Nephron (organoid): Measurements from ENCODE around the gene ALG3.

Experiments
- H3K27ac Mint-ChIP-seq, 3 experiments: 2 replicates each; pipeline ENCODE4 v1.8.0; 2020; ENCODE audit warnings: mixed read lengths in 3 of 3, mild to moderate bottlenecking in 2 of 3, moderate library complexity in 1 of 3
- H3K27me3 Mint-ChIP-seq: 2 replicates; pipeline ENCODE4 v1.8.0; 2021; ENCODE audit warnings: low read depth, mild to moderate bottlenecking, moderate library complexity, mixed read lengths
- H3K36me3 Mint-ChIP-seq: 2 replicates; pipeline ENCODE4 v1.8.0; 2020; ENCODE audit warnings: low read depth, mixed read lengths
- H3K4me1 Mint-ChIP-seq: 2 replicates; pipeline ENCODE4 v1.8.0; 2020; ENCODE audit warnings: mixed read lengths
- H3K4me3 Mint-ChIP-seq, 3 experiments: 2 replicates each; pipeline ENCODE4 v1.8.0; 2020; ENCODE audit warnings: mild to moderate bottlenecking in 3 of 3, mixed read lengths in 3 of 3, moderate library complexity in 2 of 3
- H3K9me3 Mint-ChIP-seq: 2 replicates; pipeline ENCODE4 v1.8.0; 2020; ENCODE audit warnings: mixed read lengths
- TF ChIP-seq, protein P1 (sequence below), 3 experiments: fragments of 200-600 bp; sonication (generic); IDR thresholded peaks; one replicate each; pipeline ENCODE4 v1.5.0; 2021; ENCODE audit warnings: antibody characterized with exemption in 3 of 3; ENCODE audit not compliant: unreplicated experiment in 3 of 3

ALG3 gene

DNA sequence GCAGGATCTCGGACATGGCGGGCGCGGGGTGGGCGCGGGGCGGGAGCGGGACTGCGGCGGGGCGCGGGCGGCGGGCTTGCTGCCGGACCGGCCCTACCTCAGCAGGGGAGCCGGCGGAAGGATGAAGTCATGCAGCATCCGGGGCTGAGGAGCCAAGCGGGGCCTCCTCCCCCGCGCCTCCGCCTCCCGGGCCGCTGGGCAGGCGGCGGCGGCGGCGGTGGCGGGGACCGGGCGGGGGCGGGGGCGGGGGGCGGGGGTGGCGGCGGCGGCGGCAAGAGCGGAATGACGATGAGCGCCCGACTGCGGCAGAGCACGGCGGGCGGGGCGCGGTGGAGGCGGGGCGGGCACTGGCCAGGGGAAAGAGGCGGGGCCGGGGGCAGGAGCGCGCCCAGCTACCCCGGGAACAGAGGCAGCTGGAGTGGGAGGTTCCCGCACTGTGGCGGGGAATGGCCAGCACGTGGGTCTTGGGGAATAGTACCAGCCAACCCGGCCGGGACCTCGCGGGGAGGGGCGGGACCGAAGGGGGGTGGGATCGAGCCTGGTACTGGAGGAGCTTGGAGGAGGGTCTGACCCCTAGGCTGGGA lies 12.6 kb upstream of the ALG3 start, which contains the start of gene CAMK2N2:
CAMK2N2 (minus strand) TSS at position 284 of the 584 bp plus-strand sequence; CDS start at position 16, 268 bp downstream.
- Mint-ChIP-seq H3K9me3 (peaks cover 3% of the 10 kb centered on the region), H3K27ac (no peak within 1 kb of the TSS)
- TF ChIP-seq, protein P1, sequence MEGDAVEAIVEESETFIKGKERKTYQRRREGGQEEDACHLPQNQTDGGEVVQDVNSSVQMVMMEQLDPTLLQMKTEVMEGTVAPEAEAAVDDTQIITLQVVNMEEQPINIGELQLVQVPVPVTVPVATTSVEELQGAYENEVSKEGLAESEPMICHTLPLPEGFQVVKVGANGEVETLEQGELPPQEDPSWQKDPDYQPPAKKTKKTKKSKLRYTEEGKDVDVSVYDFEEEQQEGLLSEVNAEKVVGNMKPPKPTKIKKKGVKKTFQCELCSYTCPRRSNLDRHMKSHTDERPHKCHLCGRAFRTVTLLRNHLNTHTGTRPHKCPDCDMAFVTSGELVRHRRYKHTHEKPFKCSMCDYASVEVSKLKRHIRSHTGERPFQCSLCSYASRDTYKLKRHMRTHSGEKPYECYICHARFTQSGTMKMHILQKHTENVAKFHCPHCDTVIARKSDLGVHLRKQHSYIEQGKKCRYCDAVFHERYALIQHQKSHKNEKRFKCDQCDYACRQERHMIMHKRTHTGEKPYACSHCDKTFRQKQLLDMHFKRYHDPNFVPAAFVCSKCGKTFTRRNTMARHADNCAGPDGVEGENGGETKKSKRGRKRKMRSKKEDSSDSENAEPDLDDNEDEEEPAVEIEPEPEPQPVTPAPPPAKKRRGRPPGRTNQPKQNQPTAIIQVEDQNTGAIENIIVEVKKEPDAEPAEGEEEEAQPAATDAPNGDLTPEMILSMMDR (IDR thresholded peaks at IDR 0.05; ENCODE audit: unreplicated experiment in 3 of 3) = no peak

DNA sequence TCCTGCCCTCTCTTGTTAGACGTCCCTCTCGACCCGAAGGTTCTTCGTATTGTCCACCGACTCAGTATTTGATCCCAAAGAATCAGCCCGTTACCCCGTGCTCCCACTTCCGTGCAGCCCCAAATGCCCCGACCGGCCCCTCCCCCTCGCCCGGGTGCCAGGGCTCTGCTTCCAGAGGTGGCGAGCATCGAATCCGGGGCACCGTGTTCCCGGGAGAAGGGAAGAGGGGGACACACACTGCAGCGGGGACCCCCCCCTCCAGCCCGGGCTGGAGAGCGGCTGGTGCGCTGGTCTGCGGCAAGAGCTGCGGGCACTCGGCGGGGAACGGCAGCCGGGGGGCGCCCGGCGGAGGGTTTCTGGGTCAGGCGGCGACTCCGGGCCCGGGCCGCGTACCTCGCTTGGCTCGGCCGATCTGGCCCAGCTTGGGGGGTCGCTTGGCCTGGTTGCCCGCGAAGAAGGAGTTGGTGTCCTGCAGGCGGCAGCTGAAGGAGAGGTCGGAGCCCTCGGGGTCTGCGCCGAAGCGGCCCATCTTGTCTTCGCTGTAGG lies 12.0 kb upstream of the ALG3 start:
- H3K36me3 Mint-ChIP-seq = peaks cover 3% of the 10 kb centered on the region
- no peak overlapping the region for H3K27ac Mint-ChIP-seq
- TF ChIP-seq, protein P1 (IDR thresholded peaks at IDR 0.05; ENCODE audit: unreplicated experiment in 3 of 3) = no peak
- H3K4me1 Mint-ChIP-seq = peaks cover 10% of the 10 kb centered on the region
- peak overlapping the region; percentile 77 to 82 (median 82) for H3K4me3 Mint-ChIP-seq
- peaks cover 3% of the 10 kb centered on the region for H3K9me3 Mint-ChIP-seq
- H3K27me3 Mint-ChIP-seq = peaks cover 87% of the 10 kb centered on the region

More for the DNA sequence above, 12.6 kb upstream of the ALG3 start, which contains the start of gene CAMK2N2:
- H3K4me3 Mint-ChIP-seq = peak within 1 kb of the TSS; percentile 82 to 85 (median 82)
- peaks cover 3% of the 10 kb centered on the region for H3K36me3 Mint-ChIP-seq
- peaks cover 90% of the 10 kb centered on the region for H3K27me3 Mint-ChIP-seq
- H3K4me1 Mint-ChIP-seq = peaks cover 10% of the 10 kb centered on the region

DNA sequence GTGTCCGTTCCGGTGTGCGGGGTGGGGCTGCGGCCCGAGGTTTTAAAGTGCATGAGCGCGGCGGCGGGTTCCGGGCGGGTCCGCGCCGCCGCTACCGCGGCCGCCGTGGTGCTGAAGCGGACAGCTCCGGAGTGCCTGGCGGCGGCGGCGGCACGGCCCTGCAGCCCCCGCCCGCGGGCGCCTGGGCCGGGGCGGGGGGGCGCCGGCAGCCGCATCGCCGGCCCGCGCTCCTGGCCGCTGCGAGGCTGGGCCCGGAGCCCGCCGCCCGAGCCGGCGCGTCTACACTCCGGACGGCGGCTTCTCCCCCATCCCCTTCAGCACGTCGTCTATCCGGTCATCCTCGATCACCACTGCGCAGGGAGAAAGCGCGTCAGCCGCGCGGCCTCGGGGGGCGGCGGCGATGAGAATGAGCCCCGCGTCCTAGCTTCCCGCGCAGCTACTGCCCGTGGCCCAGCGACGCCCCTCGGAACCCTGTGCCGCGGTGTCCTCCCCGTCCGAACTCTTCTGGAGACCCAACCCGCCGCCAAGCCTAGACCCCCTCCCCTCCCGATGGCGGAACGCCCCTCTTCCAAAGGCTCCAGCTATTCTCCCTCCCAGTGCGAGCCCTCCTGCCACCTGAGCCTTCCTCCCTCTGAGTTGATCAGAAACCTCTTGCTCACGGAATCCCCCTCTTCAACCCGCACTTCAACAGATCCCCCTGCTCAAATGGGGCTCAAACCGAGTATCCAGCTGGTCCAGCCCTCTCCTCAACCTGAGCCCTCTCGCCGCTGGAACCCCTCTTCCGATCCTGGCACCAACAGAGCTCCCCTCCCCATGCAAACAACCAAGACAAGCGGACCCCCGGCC lies 11.3 kb upstream of the ALG3 start:
- H3K27ac Mint-ChIP-seq = no peak overlapping the region
- peaks cover 3% of the 10 kb centered on the region for H3K9me3 Mint-ChIP-seq
- peaks cover 3% of the 10 kb centered on the region for H3K36me3 Mint-ChIP-seq
- peak overlapping the region; percentile 77 to 82 (median 82) for H3K4me3 Mint-ChIP-seq
- TF ChIP-seq, protein P1 (IDR thresholded peaks at IDR 0.05; ENCODE audit: unreplicated experiment in 3 of 3) = no peak
- H3K27me3 Mint-ChIP-seq = peaks cover 88% of the 10 kb centered on the region
- H3K4me1 Mint-ChIP-seq = peaks cover 10% of the 10 kb centered on the region

DNA sequence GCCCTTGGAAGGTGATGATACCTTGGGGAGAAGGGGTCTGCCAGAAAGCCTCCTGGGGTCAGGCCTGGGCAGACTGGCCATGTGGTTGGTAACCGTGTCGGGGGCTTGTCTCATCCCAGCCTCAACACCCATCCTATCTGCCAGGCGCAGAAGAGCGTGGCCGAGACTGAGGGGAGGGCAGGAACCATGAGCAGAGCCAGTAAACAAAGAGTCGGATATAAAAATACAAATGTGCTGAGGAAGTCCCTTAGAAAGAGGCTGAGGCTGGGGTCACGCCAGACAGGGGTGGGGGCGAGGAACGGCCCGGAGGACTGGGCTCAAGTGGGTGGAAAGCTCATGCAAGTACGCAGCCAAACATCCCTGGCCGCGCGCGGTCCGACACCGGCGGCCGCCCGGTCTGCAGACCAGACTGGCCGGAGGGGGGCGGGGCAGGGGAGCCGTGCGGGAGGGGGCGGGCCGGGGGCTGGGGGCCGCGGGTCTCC lies 10.7 kb upstream of the ALG3 start:
- peaks cover 3% of the 10 kb centered on the region for H3K36me3 Mint-ChIP-seq
- peaks cover 3% of the 10 kb centered on the region for H3K9me3 Mint-ChIP-seq

DNA sequence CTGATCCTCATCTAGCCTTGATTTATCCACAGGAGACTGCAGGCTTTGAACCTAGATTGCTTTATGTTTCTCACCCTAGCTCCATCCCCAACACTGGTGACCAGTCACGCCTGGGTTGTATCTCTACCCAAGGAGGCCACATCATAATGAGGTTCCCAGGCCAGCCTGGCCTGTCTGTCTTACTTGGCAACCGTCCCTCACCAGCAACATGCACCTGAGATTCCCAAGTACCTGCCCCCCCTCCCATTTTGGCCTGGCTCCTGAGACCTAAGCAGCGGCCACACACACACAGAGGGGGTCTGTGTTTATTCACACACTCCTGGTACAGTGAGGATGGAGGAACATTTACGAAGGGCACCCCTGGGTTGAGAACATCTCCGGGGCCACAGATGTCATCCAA lies 10.2 kb upstream of the ALG3 start:
- Mint-ChIP-seq H3K4me3 (peak overlapping the region in 2 of 3 experiments; percentile 31 to 71), H3K27me3 (peaks cover 77% of the 10 kb centered on the region), H3K4me1 (peaks cover 10% of the 10 kb centered on the region), H3K9me3 (peaks cover 3% of the 10 kb centered on the region), H3K36me3 (peaks cover 3% of the 10 kb centered on the region), H3K27ac (no peak overlapping the region)
- TF ChIP-seq, protein P1 (IDR thresholded peaks at IDR 0.05; ENCODE audit: unreplicated experiment in 3 of 3) = no peak

More for the DNA sequence above, 10.7 kb upstream of the ALG3 start:
- peaks cover 82% of the 10 kb centered on the region for H3K27me3 Mint-ChIP-seq
- TF ChIP-seq, protein P1 (IDR thresholded peaks at IDR 0.05; ENCODE audit: unreplicated experiment in 3 of 3) = no peak
- H3K27ac Mint-ChIP-seq = no peak overlapping the region
- H3K4me1 Mint-ChIP-seq = peaks cover 10% of the 10 kb centered on the region
- H3K4me3 Mint-ChIP-seq = peak overlapping the region; percentile 63 to 81 (median 71)
